ENCODE data around the gene PSG3.
A peak's percentile ranks its signal among the peaks of the same experiment; 100 is the strongest.
"Not testable (repeated sequence)": the region's sequence is repeated elsewhere in the genome, so short reads cannot be mapped to it uniquely, and the experiment has no call there.

The PSG3 gene
- long read RNA-seq, result 0 reads

DNA sequence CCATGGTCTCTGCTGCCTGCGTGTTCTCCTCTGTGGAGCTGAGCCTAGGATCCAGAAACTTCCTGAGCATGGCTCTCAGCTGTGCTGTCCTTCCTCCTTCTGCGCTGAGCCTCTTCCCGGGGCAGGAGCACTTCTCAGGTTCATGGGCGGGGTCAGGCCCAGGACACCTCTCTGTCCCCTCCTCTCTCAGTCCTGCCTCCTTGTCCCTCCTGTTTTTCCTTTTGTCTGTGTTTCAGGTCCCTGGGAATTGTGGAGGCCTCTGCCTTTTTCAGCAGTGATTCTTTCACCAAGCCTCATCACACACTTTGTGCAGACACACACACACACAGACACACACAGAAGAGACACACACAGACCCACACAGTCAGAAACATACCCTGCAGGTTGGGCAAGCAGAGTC, at the start of gene PSG3:
PSG3 (minus strand) TSS at position 101 of the 400 bp plus-strand sequence; CDS start at position 4, 97 bp downstream.
- not testable (repeated sequence) for H3K27me3 ChIP-seq (ENCODE audit: insufficient read depth, poor library complexity, severe bottlenecking); DNase-seq (ENCODE audit: low read depth in 1 of 2, low spot score in 1 of 2); H3K27ac ChIP-seq (replicated peaks); H3K4me3 ChIP-seq (replicated peaks; ENCODE audit: insufficient read depth, low read length)

DNA sequence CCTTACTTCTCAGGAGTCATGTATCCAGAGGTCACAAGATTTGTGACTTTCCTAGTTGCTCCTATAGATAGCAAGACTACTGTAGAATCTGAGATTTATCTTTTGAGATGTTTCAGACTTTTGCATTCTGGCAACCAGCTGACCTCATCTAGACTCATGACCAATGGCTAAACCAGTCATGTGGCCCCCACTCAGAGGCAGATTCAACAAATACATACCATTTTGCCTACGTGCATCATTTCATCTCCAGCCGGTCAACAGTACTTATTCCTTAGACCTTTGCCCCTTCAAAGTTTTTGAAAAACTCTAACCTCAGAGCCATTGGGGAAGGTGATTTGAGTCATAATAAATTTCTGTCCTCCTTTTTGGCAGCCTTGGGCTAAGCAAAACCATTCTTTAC, 48.5 kb upstream of the PSG3 start:
- not testable (repeated sequence) for H3K27me3 ChIP-seq (ENCODE audit: insufficient read depth, poor library complexity, severe bottlenecking); H3K27ac ChIP-seq (replicated peaks); DNase-seq (ENCODE audit: low read depth in 1 of 2, low spot score in 1 of 2); H3K4me3 ChIP-seq (replicated peaks; ENCODE audit: insufficient read depth, low read length)

GRCh38 chr19:42787766-42788165, 47.5 kb upstream of the PSG3 start:
- not testable (repeated sequence) for DNase-seq (ENCODE audit: low read depth in 1 of 2, low spot score in 1 of 2); H3K27ac ChIP-seq (replicated peaks); H3K4me3 ChIP-seq (replicated peaks; ENCODE audit: insufficient read depth, low read length); H3K27me3 ChIP-seq (ENCODE audit: insufficient read depth, poor library complexity, severe bottlenecking)

GRCh38 chr19:42776750-42777612, 36.7 kb upstream of the PSG3 start:
- H3K4me3 ChIP-seq (replicated peaks; ENCODE audit: insufficient read depth, low read length); H3K27me3 ChIP-seq (ENCODE audit: insufficient read depth, poor library complexity, severe bottlenecking); H3K27ac ChIP-seq (replicated peaks): not testable (repeated sequence)
- TF ChIP-seq, protein P1, sequence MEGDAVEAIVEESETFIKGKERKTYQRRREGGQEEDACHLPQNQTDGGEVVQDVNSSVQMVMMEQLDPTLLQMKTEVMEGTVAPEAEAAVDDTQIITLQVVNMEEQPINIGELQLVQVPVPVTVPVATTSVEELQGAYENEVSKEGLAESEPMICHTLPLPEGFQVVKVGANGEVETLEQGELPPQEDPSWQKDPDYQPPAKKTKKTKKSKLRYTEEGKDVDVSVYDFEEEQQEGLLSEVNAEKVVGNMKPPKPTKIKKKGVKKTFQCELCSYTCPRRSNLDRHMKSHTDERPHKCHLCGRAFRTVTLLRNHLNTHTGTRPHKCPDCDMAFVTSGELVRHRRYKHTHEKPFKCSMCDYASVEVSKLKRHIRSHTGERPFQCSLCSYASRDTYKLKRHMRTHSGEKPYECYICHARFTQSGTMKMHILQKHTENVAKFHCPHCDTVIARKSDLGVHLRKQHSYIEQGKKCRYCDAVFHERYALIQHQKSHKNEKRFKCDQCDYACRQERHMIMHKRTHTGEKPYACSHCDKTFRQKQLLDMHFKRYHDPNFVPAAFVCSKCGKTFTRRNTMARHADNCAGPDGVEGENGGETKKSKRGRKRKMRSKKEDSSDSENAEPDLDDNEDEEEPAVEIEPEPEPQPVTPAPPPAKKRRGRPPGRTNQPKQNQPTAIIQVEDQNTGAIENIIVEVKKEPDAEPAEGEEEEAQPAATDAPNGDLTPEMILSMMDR (IDR thresholded peaks at IDR 0.05; ENCODE audit: insufficient read depth, low read length), result peak; percentile 81
- DNase-seq (ENCODE audit: low read depth in 1 of 2, low spot score in 1 of 2), result peak in 1 of 2 experiments; percentile 52

DNA sequence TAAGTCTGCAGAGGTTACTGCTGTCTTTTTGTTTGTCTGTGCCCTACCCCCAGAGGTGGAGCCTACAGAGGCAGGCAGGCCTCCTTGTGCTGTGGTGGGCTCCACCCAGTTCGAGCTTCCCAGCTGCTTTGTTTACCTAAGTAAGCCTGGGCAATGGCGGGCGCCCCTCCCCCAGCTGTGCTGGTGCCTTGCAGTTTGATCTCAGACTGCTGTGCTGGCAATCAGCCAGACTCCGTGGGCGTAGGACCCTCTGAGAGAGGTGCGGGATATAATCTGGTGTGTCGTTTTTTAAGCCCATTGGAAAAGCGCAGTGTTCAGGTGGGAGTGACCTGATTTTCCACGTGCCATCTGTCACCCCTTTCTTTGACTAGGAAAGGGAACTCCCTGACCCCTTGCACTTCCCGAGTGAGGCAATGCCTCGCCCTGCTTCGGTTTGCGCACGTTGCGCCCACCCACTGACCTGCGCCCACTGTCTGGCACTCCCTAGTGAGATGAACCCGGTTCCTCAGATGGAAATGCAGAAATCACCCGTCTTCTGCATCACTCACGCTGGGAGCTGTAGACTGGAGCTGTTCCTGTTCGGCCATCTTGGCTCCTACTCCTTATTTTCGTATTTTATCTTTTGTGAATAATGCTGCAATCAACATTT, 34.4 kb upstream of the PSG3 start:
- not testable (repeated sequence) for H3K27me3 ChIP-seq (ENCODE audit: insufficient read depth, poor library complexity, severe bottlenecking); H3K27ac ChIP-seq (replicated peaks); H3K4me3 ChIP-seq (replicated peaks; ENCODE audit: insufficient read depth, low read length); DNase-seq (ENCODE audit: low read depth in 1 of 2, low spot score in 1 of 2)

- H3K27ac ChIP-seq (replicated peaks); H3K27me3 ChIP-seq (ENCODE audit: insufficient read depth, poor library complexity, severe bottlenecking); DNase-seq (ENCODE audit: low read depth in 1 of 2, low spot score in 1 of 2); H3K4me3 ChIP-seq (replicated peaks; ENCODE audit: insufficient read depth, low read length): not testable (repeated sequence)
Measured at GRCh38 chr19:42767319-42767718, 27.0 kb upstream of the PSG3 start.

DNA sequence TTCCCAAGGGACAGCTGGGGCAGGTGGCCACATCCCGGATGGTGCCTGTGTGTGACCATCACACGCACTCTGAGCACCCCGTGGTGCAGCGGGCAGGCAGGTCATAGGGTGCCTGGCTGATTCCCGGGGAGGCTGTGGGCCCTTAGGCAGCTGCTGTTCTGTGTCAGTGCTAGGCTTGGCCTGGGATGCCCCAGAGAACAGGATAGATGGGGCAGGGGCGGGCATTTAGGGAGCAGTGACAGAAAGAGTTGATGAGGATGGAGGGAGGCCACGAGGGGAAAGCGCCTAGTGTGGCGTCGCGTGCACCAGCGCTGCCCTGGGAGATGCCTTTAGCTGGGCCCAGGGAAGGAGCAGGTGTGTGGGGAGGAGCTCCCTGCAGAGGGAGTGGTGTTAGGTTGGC, 26.6 kb upstream of the PSG3 start:
- not testable (repeated sequence) for H3K27ac ChIP-seq (replicated peaks); H3K27me3 ChIP-seq (ENCODE audit: insufficient read depth, poor library complexity, severe bottlenecking); H3K4me3 ChIP-seq (replicated peaks; ENCODE audit: insufficient read depth, low read length); DNase-seq (ENCODE audit: low read depth in 1 of 2, low spot score in 1 of 2)

DNA sequence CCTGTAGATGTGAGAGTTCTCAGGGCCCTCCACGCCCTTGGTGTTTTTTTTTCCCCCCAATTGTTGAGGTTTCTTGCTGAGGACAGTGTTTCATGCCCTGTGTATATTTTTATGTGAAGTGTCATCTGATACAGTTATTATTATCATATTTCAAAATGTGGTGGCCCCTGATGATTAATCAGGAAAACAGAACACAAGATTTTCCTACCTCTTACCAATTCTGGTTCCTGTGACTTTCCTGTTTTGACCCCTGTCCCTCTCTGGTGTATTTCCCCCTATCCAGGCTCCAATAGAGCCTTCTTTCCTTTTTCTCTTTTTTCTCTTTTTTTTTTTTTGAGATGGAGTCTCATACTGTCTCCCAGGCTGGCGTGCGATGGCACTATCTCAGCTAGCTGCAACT, 24.6 kb upstream of the PSG3 start:
- no peak for TF ChIP-seq SPI1 (IDR thresholded peaks at IDR 0.05; ENCODE audit: borderline replicate concordance, low read depth)
- no peak for TF ChIP-seq GABPA (IDR thresholded peaks at IDR 0.05; ENCODE audit: low read depth)
- no peak for TF ChIP-seq REST (IDR thresholded peaks at IDR 0.05; ENCODE audit: insufficient replicate concordance, low read depth)
- no peak for TF ChIP-seq POLR2AphosphoS5 (IDR thresholded peaks at IDR 0.05; ENCODE audit: low read depth)
- TF ChIP-seq, protein P1 (IDR thresholded peaks at IDR 0.05; ENCODE audit: insufficient read depth, low read length), result no peak
- no peak for DNase-seq (ENCODE audit: low read depth in 1 of 2, low spot score in 1 of 2)
- H3K27me3 ChIP-seq (ENCODE audit: insufficient read depth, poor library complexity, severe bottlenecking), result no peaks in the 10 kb centered on the region

More for the DNA sequence above, 24.6 kb upstream of the PSG3 start:
- H3K4me3 ChIP-seq (replicated peaks; ENCODE audit: insufficient read depth, low read length), result no peak overlapping the region
- H3K27ac ChIP-seq (replicated peaks), result no peak overlapping the region
